Mesothelial cell of epicardium (in vitro differentiated cells): ENCODE measurements around the gene RFLNA. TPM values are rescaled to one million over a fixed set of nuclear protein-coding genes. Genes with fewer than 3 reads are reported as not detected.

Source experiments
- DNase-seq, 2 experiments: peaks; one replicate each; pipeline ENCODE4 v3.0.0; 2021; ENCODE audit warnings: low spot score in 2 of 2; ENCODE audit not compliant: unreplicated experiment in 2 of 2
- H3K27ac Mint-ChIP-seq: 2 replicates; pipeline ENCODE4 v1.8.0; 2021; ENCODE audit warnings: mixed read lengths
- H3K27me3 Mint-ChIP-seq: 2 replicates; pipeline ENCODE4 v1.8.0; 2021; ENCODE audit warnings: low read depth, mixed read lengths
- H3K36me3 Mint-ChIP-seq: 2 replicates; pipeline ENCODE4 v1.8.0; 2021; ENCODE audit warnings: mixed read lengths
- H3K4me1 Mint-ChIP-seq: 2 replicates; pipeline ENCODE4 v1.8.0; 2021; ENCODE audit warnings: mixed read lengths
- H3K4me3 Mint-ChIP-seq: 2 replicates; pipeline ENCODE4 v1.8.0; 2021; ENCODE audit warnings: mild to moderate bottlenecking, moderate library complexity, mixed read lengths
- H3K9me3 Mint-ChIP-seq: 2 replicates; pipeline ENCODE4 v1.8.0; 2021; ENCODE audit warnings: mixed read lengths
- CTCF ChIP-seq: fragments of 200-600 bp; sonication (generic); IDR thresholded peaks from one replicate; pipeline ENCODE4 v1.5.0; 2021; ENCODE audit warnings: antibody characterized with exemption; ENCODE audit not compliant: unreplicated experiment
- total RNA-seq: library from RNA; stranded (reverse); gene quantifications from 3 replicates; pipeline ENCODE4 v1.2.1, GENCODE V29; 2021

The RFLNA gene
- total RNA-seq, 1 donor from 2014 or later = 41.0 TPM

DNA sequence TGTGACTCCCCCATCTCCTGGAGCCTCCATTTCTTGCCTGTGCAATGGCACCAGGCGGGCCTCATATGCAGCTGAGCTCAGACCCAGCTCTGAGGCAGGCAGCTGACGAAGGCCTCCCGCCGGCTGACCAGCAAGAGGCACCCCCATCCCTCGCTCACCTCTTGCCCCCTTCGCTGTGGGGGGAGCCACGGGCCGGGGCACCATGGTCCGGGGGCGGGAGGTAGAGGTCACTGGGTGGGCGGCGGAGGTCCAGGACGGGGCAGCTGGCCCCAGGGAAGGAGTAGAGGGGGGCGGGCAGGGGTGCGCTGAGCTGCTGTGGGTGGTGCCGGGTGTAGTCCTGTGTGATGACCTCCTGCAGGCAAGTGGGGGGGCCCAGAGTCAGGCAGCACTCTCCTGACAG, 39.4 kb downstream of the RFLNA start:
- DNase-seq = no peak
- Mint-ChIP-seq H3K9me3 (no peaks in the 10 kb centered on the region), H3K36me3 (peaks cover 40% of the 10 kb centered on the region), H3K4me3 (no peak overlapping the region), H3K27me3 (no peaks in the 10 kb centered on the region), H3K27ac (no peak overlapping the region), H3K4me1 (no peaks in the 10 kb centered on the region)
- no peak for TF ChIP-seq CTCF

GRCh38 chr12:124334976-124335375, 40.1 kb downstream of the RFLNA start:
- H3K9me3 Mint-ChIP-seq = no peaks in the 10 kb centered on the region
- no peak overlapping the region for H3K4me3 Mint-ChIP-seq
- no peak for TF ChIP-seq CTCF
- no peak overlapping the region for H3K27ac Mint-ChIP-seq
- no peak for DNase-seq
- peaks cover 35% of the 10 kb centered on the region for H3K36me3 Mint-ChIP-seq
- no peaks in the 10 kb centered on the region for H3K4me1 Mint-ChIP-seq
- H3K27me3 Mint-ChIP-seq = no peaks in the 10 kb centered on the region

GRCh38 chr12:124335426-124336183, 40.7 kb downstream of the RFLNA start:
- H3K9me3 Mint-ChIP-seq = no peaks in the 10 kb centered on the region
- no peak for DNase-seq
- H3K27me3 Mint-ChIP-seq = no peaks in the 10 kb centered on the region
- no peak for TF ChIP-seq CTCF
- no peak overlapping the region for H3K27ac Mint-ChIP-seq
- H3K36me3 Mint-ChIP-seq = peaks cover 33% of the 10 kb centered on the region
- no peak overlapping the region for H3K4me3 Mint-ChIP-seq
- no peaks in the 10 kb centered on the region for H3K4me1 Mint-ChIP-seq

GRCh38 chr12:124336184-124336437, 41.2 kb downstream of the RFLNA start:
- no peaks in the 10 kb centered on the region for H3K27me3 Mint-ChIP-seq
- H3K36me3 Mint-ChIP-seq = peaks cover 38% of the 10 kb centered on the region

DNA sequence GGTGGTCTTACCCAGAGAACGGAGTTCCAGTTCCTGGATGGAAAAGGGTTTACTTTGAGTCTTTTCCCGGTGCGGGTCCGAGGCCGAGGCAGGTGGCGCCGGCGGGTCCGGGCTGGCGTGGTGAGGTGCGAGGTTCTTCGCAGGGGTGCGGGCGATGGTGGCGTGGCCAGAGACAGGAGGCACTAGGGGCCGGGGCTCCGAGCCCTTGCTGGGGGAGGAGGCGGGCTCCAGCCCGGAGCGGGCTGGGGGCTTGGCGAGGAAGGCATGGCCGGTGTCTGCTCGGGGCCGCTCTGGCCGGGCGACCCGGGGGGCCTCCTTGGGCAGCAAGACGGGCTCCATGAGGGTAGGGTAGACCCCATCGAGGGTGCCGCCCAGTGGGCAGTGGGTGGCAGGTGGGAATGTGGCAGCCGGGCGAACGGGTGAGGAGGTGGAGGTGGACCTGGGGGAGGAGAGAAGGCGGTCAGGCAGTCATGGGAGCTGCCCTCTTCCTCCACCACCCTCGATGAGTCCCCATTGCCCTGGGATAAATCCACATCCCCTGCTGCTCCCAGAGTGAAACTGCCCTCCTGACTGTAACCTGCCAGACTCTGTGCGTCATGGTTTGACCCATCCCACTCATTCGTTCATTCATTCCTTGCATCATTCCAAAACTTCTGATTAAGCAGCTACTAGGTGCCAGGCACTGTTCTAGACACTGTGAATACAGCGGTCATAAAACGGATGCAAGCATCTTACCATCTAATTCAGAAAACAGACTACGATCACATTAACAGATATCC, 42.0 kb downstream of the RFLNA start:
- Mint-ChIP-seq H3K4me1 (no peaks in the 10 kb centered on the region), H3K27ac (no peak overlapping the region), H3K9me3 (no peaks in the 10 kb centered on the region), H3K27me3 (no peaks in the 10 kb centered on the region), H3K4me3 (no peak overlapping the region), H3K36me3 (peaks cover 42% of the 10 kb centered on the region)
- DNase-seq = no peak
- no peak for TF ChIP-seq CTCF

More at GRCh38 chr12:124336184-124336437, 41.2 kb downstream of the RFLNA start:
- Mint-ChIP-seq H3K9me3 (no peaks in the 10 kb centered on the region), H3K4me1 (no peaks in the 10 kb centered on the region), H3K4me3 (no peak overlapping the region), H3K27ac (no peak overlapping the region)
- TF ChIP-seq CTCF = no peak
- DNase-seq = no peak
